ENCODE results near the gene USP50. TPM values are rescaled to one million over a fixed set of nuclear protein-coding genes. Genes with fewer than 3 reads are reported as not detected.
"Not testable (repeated sequence)": the region's sequence is repeated elsewhere in the genome, so short reads cannot be mapped to it uniquely, and the experiment has no call there.

Gene USP50
- total RNA-seq, 1 donor from 2014 or later, result not detected

DNA sequence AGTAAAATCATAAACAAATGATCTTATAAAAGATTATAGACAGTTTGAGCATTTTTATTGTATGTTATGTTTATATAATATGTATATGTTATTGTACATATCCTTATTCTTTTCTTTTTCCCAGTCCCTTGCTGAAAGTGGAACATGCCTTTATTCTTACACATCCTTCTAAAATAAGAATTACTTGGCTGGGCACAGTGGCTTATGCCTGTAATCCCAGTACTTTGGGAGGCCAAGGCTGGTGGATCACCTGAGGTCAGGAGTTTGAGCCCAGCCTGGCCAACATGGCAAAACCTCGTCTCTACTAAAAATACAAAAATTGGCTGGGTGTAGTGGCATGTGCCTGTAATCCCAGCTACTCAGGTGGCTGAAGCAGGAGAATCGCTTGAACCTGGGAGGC is 51.9 kb downstream of the USP50 start:
- H3K4me1 Mint-ChIP-seq (ENCODE audit: low read depth); intact Hi-C loops (cut with micrococcal nuclease); DNase-seq (ENCODE audit: low spot score); H3K4me3 Mint-ChIP-seq (ENCODE audit: low read depth); H3K27ac Mint-ChIP-seq; H3K27me3 Mint-ChIP-seq (ENCODE audit: low read depth); H3K9me3 Mint-ChIP-seq: not testable (repeated sequence)
- peaks cover 76% of the 10 kb centered on the region for H3K36me3 Mint-ChIP-seq (ENCODE audit: low read depth)

DNA sequence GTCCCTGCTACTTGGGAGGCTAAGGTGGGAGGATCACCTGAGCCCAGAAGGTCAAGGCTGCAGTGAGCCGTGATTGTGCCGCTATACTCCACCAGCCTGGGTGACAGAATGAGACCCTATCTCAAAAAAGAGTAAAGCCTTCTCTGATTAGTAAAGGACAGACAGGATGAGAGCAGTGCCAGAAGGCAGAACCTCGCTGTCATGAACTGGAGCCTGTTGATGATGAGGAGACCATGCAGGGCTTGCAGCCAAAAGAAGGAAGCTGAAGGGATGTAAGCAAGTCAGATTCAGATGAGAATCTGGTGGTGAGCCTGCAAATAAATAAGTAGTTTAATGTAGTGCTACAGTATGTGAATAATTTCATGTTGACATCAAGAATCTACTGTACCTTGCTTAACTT is 52.8 kb downstream of the USP50 start:
- peaks cover 69% of the 10 kb centered on the region for H3K36me3 Mint-ChIP-seq (ENCODE audit: low read depth)
- no peaks in the 10 kb centered on the region for H3K27me3 Mint-ChIP-seq (ENCODE audit: low read depth)
- no peak for DNase-seq (ENCODE audit: low spot score)
- no peak overlapping the region for H3K27ac Mint-ChIP-seq
- H3K9me3 Mint-ChIP-seq, result no peaks in the 10 kb centered on the region
- H3K4me3 Mint-ChIP-seq (ENCODE audit: low read depth), result no peak overlapping the region
- intact Hi-C loops (cut with micrococcal nuclease), result no loop called here
- H3K4me1 Mint-ChIP-seq (ENCODE audit: low read depth), result no peaks in the 10 kb centered on the region

DNA sequence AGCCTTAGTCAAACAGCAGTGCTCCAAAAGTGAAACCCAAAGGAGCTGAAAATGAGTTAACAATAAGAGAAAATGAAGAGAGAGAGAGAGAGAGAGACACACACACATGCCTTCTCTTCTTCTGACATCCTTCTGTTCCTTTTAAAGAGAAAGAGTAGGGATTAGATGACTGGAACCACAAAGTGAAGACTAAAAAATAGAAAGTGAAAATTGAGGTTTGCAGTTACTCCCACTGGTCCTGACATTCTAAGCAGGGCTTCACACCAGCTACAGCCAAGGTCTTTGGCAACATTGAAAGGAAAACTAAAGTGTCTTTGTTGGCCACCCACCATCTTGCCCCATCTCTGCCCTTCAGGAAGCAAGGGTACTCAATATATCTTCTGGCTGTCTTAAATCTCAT is 59.2 kb downstream of the USP50 start:
- Mint-ChIP-seq H3K36me3 (ENCODE audit: low read depth) (peaks cover 70% of the 10 kb centered on the region), H3K27me3 (ENCODE audit: low read depth) (no peaks in the 10 kb centered on the region), H3K4me1 (ENCODE audit: low read depth) (peaks cover 13% of the 10 kb centered on the region), H3K4me3 (ENCODE audit: low read depth) (no peak overlapping the region), H3K27ac (peak overlapping the region; percentile 72), H3K9me3 (peaks cover 5% of the 10 kb centered on the region)
- no peak for DNase-seq (ENCODE audit: low spot score)
- intact Hi-C loops (cut with micrococcal nuclease), result loop anchor here (1.0 to 10.0 kb wide), 5 partner anchors 62 to 420 kb away; partner anchors contain the start of genes AP4E1 and USP8

DNA sequence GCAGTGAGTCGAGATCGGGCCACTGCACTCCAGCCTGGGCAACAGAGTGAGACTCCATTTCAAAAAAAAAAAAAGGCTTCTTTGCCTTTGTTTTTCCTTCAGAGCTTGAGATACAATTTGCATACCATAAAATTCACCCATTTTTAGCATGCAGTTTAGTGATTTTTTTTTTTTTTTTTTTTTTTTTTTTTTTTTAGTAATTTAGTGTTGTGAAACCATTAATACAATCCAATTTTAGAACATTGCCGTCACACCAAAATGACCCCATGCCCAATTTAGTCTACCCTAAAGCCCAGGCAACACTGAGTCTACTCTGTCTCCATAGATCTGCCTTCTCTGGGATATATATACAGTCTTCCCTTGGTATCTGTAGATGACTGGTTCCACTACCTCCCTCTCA is 61.1 kb downstream of the USP50 start:
- H3K9me3 Mint-ChIP-seq, result peaks cover 5% of the 10 kb centered on the region
- H3K27ac Mint-ChIP-seq, result no peak overlapping the region
- H3K27me3 Mint-ChIP-seq (ENCODE audit: low read depth), result no peaks in the 10 kb centered on the region
- peaks cover 25% of the 10 kb centered on the region for H3K4me1 Mint-ChIP-seq (ENCODE audit: low read depth)
- peaks cover 72% of the 10 kb centered on the region for H3K36me3 Mint-ChIP-seq (ENCODE audit: low read depth)
- no peak for DNase-seq (ENCODE audit: low spot score)
- intact Hi-C loops (cut with micrococcal nuclease), result loop anchor here (5.0 to 10.0 kb wide), 3 partner anchors 61 to 422 kb away; partner anchors contain the start of genes AP4E1 and USP8
- no peak overlapping the region for H3K4me3 Mint-ChIP-seq (ENCODE audit: low read depth)

DNA sequence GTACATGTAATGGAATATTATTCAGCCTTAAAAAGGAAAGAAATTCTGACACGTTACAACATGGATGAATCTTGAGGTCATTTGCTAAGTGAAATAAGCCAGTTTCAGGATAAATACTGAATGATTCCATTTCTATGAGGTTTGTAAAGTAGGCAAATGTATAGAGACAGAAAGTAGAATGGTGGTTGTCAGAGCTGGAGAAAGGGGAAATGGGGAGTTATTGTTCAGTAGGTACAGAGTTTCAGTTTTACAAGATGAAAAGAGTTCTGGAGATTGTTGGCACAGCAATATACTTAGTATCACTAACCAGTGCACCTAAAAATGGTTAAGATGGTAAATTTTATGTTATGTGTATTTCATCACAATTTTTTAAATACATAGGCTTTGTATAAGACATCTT is 61.7 kb downstream of the USP50 start:
- Mint-ChIP-seq H3K9me3 (peaks cover 5% of the 10 kb centered on the region), H3K27me3 (ENCODE audit: low read depth) (no peaks in the 10 kb centered on the region), H3K36me3 (ENCODE audit: low read depth) (peaks cover 71% of the 10 kb centered on the region), H3K4me1 (ENCODE audit: low read depth) (peaks cover 26% of the 10 kb centered on the region), H3K27ac (peak overlapping the region; percentile 38), H3K4me3 (ENCODE audit: low read depth) (no peak overlapping the region)
- DNase-seq (ENCODE audit: low spot score), result no peak
- intact Hi-C loops (cut with micrococcal nuclease), result loop anchor here (5.0 to 10.0 kb wide), 3 partner anchors 60 to 423 kb away; partner anchors contain the start of genes AP4E1 and USP8

DNA sequence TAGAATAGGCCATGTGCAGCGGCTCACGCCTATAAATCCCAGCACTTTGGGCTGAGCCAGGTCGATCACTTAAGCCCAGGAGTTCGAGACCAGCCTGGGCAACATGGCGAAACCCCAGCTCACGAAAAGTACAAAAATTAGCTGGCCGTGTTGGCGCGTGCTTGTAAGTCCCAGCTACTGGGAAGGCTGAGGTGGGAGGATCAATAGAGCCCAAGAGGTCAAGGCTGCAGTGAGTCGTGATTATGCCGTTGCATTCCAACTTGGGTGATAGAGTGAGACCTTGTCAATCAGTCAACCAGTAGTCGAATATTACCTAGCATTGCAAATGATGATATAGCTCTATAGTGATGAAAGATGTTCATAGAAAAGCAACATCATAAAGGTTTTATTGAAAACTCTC is 70.3 kb downstream of the USP50 start:
- no peaks in the 10 kb centered on the region for H3K27me3 Mint-ChIP-seq (ENCODE audit: low read depth)
- no peak for DNase-seq (ENCODE audit: low spot score)
- intact Hi-C loops (cut with micrococcal nuclease), result no loop called here
- H3K36me3 Mint-ChIP-seq (ENCODE audit: low read depth), result peaks cover 53% of the 10 kb centered on the region
- peaks cover 16% of the 10 kb centered on the region for H3K4me1 Mint-ChIP-seq (ENCODE audit: low read depth)
- no peak overlapping the region for H3K4me3 Mint-ChIP-seq (ENCODE audit: low read depth)
- H3K9me3 Mint-ChIP-seq, result no peaks in the 10 kb centered on the region
- H3K27ac Mint-ChIP-seq, result no peak overlapping the region

DNA sequence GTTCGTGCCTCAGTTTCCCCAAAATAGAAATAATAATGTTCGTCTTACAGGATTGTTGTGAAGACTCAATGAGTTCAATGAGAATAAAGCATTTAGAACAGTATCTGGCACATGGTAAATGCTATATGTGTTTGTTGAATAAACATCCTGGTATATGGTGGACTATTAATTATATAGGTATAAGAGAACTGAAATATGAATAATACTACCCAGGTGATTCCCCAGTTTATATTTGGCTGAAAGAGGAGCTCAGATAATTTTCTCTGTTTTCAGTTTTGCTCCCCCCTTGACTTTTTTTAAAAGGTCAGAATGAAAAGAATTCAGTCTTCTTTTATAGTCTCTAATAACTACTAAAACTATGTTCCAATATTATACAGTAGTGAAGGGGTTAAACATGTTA is 75.4 kb downstream of the USP50 start:
- H3K36me3 Mint-ChIP-seq (ENCODE audit: low read depth), result peaks cover 54% of the 10 kb centered on the region

GRCh38 chr15:50463423-50464358 is 82.8 kb downstream of the USP50 start:
- H3K4me1 Mint-ChIP-seq (ENCODE audit: low read depth), result peaks cover 7% of the 10 kb centered on the region
- no peak for DNase-seq (ENCODE audit: low spot score)
- intact Hi-C loops (cut with micrococcal nuclease), result no loop called here
- H3K27ac Mint-ChIP-seq, result peak overlapping the region; percentile 63
- H3K27me3 Mint-ChIP-seq (ENCODE audit: low read depth), result no peaks in the 10 kb centered on the region
- H3K36me3 Mint-ChIP-seq (ENCODE audit: low read depth), result peaks cover 64% of the 10 kb centered on the region
- no peak overlapping the region for H3K4me3 Mint-ChIP-seq (ENCODE audit: low read depth)
- H3K9me3 Mint-ChIP-seq, result no peaks in the 10 kb centered on the region

More for the DNA sequence above, 75.4 kb downstream of the USP50 start:
- DNase-seq (ENCODE audit: low spot score), result no peak
- H3K4me1 Mint-ChIP-seq (ENCODE audit: low read depth), result peaks cover 2% of the 10 kb centered on the region
- H3K9me3 Mint-ChIP-seq, result no peaks in the 10 kb centered on the region
- H3K4me3 Mint-ChIP-seq (ENCODE audit: low read depth), result no peak overlapping the region
- intact Hi-C loops (cut with micrococcal nuclease), result no loop called here
- no peak overlapping the region for H3K27ac Mint-ChIP-seq
- H3K27me3 Mint-ChIP-seq (ENCODE audit: low read depth), result no peaks in the 10 kb centered on the region

DNA sequence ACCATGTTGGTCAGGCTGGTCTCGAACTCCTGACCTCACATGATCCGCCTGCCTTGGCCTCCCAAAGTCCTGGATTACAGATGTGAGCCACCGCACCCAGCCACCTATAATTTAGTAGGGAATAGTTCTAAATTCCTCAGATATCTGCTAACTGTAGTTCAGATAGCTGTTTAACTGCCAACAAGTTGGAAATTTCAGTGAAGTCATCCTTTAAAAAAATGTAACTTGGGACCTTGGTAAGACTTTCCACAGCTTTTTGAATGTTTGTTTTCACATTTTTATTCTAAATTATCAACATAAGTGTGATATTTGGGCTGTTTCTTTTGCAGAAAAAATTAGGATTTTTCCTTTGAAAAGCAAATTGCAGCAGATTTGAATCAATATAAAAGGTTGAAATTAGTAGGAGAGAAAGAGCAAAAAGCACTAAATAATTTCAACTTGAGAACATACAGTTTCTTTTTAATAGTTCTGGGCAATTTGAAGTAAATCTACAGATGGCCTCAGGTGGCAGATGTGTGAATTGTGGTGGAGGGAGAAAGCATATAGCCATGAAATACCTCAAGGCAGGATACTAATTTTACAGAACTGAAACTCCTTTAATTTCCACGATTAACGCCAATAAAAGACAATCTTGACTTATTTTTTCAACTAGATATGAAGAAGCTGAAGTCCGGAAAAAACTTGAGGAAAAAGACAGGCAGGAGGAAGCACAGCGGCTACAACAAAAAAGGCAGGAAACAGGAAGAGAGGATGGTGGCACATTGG is 87.9 kb downstream of the USP50 start:
- DNase-seq (ENCODE audit: low spot score), result no peak
- no peak overlapping the region for H3K4me3 Mint-ChIP-seq (ENCODE audit: low read depth)
- peaks cover 57% of the 10 kb centered on the region for H3K36me3 Mint-ChIP-seq (ENCODE audit: low read depth)
- H3K4me1 Mint-ChIP-seq (ENCODE audit: low read depth), result peaks cover 1% of the 10 kb centered on the region
- no peaks in the 10 kb centered on the region for H3K27me3 Mint-ChIP-seq (ENCODE audit: low read depth)
- no peak overlapping the region for H3K27ac Mint-ChIP-seq
- intact Hi-C loops (cut with micrococcal nuclease), result no loop called here
- no peaks in the 10 kb centered on the region for H3K9me3 Mint-ChIP-seq

- Mint-ChIP-seq H3K36me3 (ENCODE audit: low read depth) (peaks cover 50% of the 10 kb centered on the region), H3K4me3 (ENCODE audit: low read depth) (no peak overlapping the region), H3K9me3 (no peaks in the 10 kb centered on the region), H3K27ac (no peak overlapping the region), H3K4me1 (ENCODE audit: low read depth) (peaks cover 3% of the 10 kb centered on the region), H3K27me3 (ENCODE audit: low read depth) (no peaks in the 10 kb centered on the region)
- intact Hi-C loops (cut with micrococcal nuclease), result no loop called here
- no peak for DNase-seq (ENCODE audit: low spot score)
These were observed 93.5 kb downstream of the USP50 start for GRCh38 chr15:50452927-50453326.

Data from activated T-helper 2 cell treated with anti-CD3 and anti-CD28 coated beads, Interferon-gamma antibody, Interleukin-2, Interleukin-4, amounts not matched to agents 10 μg/mL and 5 μg/mL and 100 μg/mL, durations not matched to agents 14 hours and 24 hours and 36 hours (primary cell).